IPS-11a (cell line): Measurements from ENCODE around the gene CCDC24.

Experiments used
- H3K4me3 ChIP-seq: one replicate; pipeline ENCODE4 v1.5.1; 2013; ENCODE audit warnings: low read depth, low read length, control low read depth

Gene CCDC24

GRCh38 chr1:44021156-44021555 lies 29.8 kb downstream of the CCDC24 start:
- no peak overlapping the region for H3K4me3 ChIP-seq

GRCh38 chr1:44021581-44022321 lies 30.4 kb downstream of the CCDC24 start:
- H3K4me3 ChIP-seq, result no peak overlapping the region

- H3K4me3 ChIP-seq, result no peak overlapping the region
Observed at GRCh38 chr1:44024031-44024902, 32.9 kb downstream of the CCDC24 start.

GRCh38 chr1:44024903-44025525 lies 33.6 kb downstream of the CCDC24 start:
- H3K4me3 ChIP-seq, result no peak overlapping the region

GRCh38 chr1:44025816-44026215 lies 34.4 kb downstream of the CCDC24 start:
- no peak overlapping the region for H3K4me3 ChIP-seq

- no peak overlapping the region for H3K4me3 ChIP-seq
Observed at GRCh38 chr1:44027320-44027719, 35.9 kb downstream of the CCDC24 start.

- peak overlapping the region; percentile 88 for H3K4me3 ChIP-seq
Observed at GRCh38 chr1:44029260-44029910, 38.0 kb downstream of the CCDC24 start.

GRCh38 chr1:44029911-44030604 lies 38.7 kb downstream of the CCDC24 start:
- H3K4me3 ChIP-seq, result peak overlapping the region; percentile 88

GRCh38 chr1:44030605-44031251 lies 39.3 kb downstream of the CCDC24 start:
- peak overlapping the region; percentile 88 for H3K4me3 ChIP-seq

- H3K4me3 ChIP-seq, result peak within 1 kb of the TSS; percentile 88
Observed at GRCh38 chr1:44031252-44032169, 40.1 kb downstream of the CCDC24 start, which contains the start of gene SLC6A9. Gene SLC6A9, minus strand, starts transcription at chr1:44031462. Its CDS starts 7,185 bp downstream, at chr1:44024277.

- H3K4me3 ChIP-seq, result peak overlapping the region; percentile 88
Observed at GRCh38 chr1:44032170-44032790, 40.9 kb downstream of the CCDC24 start.

- no peak overlapping the region for H3K4me3 ChIP-seq
Observed at GRCh38 chr1:44033041-44033575, 41.7 kb downstream of the CCDC24 start.

- no peak overlapping the region for H3K4me3 ChIP-seq
Observed at GRCh38 chr1:44033756-44034155, 42.4 kb downstream of the CCDC24 start.

GRCh38 chr1:44034423-44034822 lies 43.0 kb downstream of the CCDC24 start:
- H3K4me3 ChIP-seq, result no peak overlapping the region

- H3K4me3 ChIP-seq, result no peak overlapping the region
Observed at GRCh38 chr1:44034976-44035716, 43.7 kb downstream of the CCDC24 start.

GRCh38 chr1:44035726-44036408 lies 44.5 kb downstream of the CCDC24 start:
- H3K4me3 ChIP-seq, result no peak overlapping the region
